Vagina (tissue), 2 donors: Measurements from ENCODE around the gene E4F1. TPM values are rescaled to one million over a fixed set of nuclear protein-coding genes. Genes with fewer than 3 reads are reported as not detected.
A peak's percentile ranks its signal among the peaks of the same experiment; 100 is the strongest.

ENCODE experiments used
- DNase-seq, 2 donors: peaks; one replicate each; pipeline ENCODE4 v3.0.0-alpha.2; 2017; ENCODE audit errors: extremely low spot score in 2 of 2
- H3K27ac ChIP-seq: fragments of 200-600 bp; sonication (generic); one replicate; pipeline ENCODE4 v1.5.1; 2019
- H3K27me3 ChIP-seq: fragments of 200-600 bp; sonication (generic); one replicate; pipeline ENCODE4 v1.5.1; 2019
- H3K36me3 ChIP-seq, 2 donors: fragments of 200-600 bp; sonication (generic); one replicate each; pipeline ENCODE4 v1.5.1; 2017 to 2019
- H3K4me1 ChIP-seq: fragments of 200-600 bp; sonication (generic); one replicate; pipeline ENCODE4 v1.5.1; 2019
- H3K4me3 ChIP-seq, 2 donors: fragments of 200-600 bp; sonication (generic); 1 replicate in 1 of 2; 2 replicates in 1 of 2; pipeline ENCODE4 v1.5.1; 2016 to 2019
- H3K9me3 ChIP-seq: fragments of 200-600 bp; sonication (generic); one replicate; pipeline ENCODE4 v1.5.1; 2019
- CTCF ChIP-seq, 3 experiments: fragments of 450-650 bp in 2 of 3; fragments of 200-600 bp in 1 of 3; sonication (generic) in 1 of 3; IDR thresholded peaks; one replicate each; pipeline ENCODE4 v1.5.1; 2017 to 2019; ENCODE audit warnings: antibody characterized with exemption in 3 of 3, mild to moderate bottlenecking in 2 of 3, moderate library complexity in 2 of 3
- POLR2A ChIP-seq, 2 donors: fragments of 450-650 bp; IDR thresholded peaks; one replicate each; pipeline ENCODE4 v1.6.1; 2017; ENCODE audit warnings: antibody characterized with exemption in 2 of 2, mild to moderate bottlenecking in 2 of 2, moderate library complexity in 2 of 2
- POLR2AphosphoS5 ChIP-seq, 2 donors: sonication (generic); formaldehyde crosslinking; IDR thresholded peaks; one replicate each; pipeline ENCODE4 v1.9.0; 2017; ENCODE audit warnings: antibody characterized with exemption in 2 of 2, mild to moderate bottlenecking in 2 of 2, low read depth in 1 of 2; ENCODE audit not compliant: insufficient read depth in 1 of 2
- intact Hi-C: fragments of 100-400 bp; cut with DNase I; formaldehyde crosslinking; loops from one replicate; pipeline ENCODE4 v1.15.1; 2023
- total RNA-seq: library from RNA; depleted of rRNA; stranded (reverse); fragments of >200 nt; gene quantifications from one replicate; pipeline ENCODE4 v1.2.3, GENCODE V29; 2016

Gene E4F1
- total RNA-seq, 1 donor from 2014 or later = 70.0 TPM

DNA sequence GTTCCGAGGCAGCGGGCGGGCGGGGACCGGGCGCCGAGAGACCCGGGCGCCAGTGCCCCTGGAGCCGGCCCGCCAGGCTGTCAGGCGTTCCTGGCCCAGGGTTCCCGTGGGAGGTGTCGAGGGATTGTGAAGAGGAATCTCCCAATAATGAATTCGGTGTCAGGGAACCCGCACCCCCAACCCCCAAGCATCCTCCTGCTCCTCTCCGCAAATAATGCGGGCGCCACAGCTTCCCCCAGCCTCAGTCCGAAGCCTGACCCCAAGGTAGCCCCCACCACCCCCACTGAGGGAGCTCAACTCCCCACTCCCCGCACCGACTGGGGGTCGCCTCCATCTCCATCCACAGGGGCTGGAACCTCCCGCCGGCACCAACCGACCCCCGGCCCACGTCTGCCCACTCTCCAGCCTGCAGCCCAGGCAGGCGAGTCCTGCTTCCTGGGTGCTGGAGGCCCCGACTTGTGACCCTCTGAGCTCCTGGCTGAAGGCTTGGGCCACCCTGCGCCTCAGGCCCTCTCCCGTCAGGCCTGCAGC lies 26.3 kb upstream of the E4F1 start:
- no peak overlapping the region for H3K27ac ChIP-seq
- H3K4me3 ChIP-seq = peak overlapping the region in 1 of 2 donors; percentile 37
- peaks cover 11% of the 10 kb centered on the region for H3K27me3 ChIP-seq
- H3K9me3 ChIP-seq = no peaks in the 10 kb centered on the region
- intact Hi-C loops = no loop called here
- no peaks in the 10 kb centered on the region for H3K36me3 ChIP-seq
- no peak for DNase-seq
- TF ChIP-seq POLR2A (IDR thresholded peaks at IDR 0.05) (no peak), CTCF (IDR thresholded peaks at IDR 0.05) (no peak), POLR2AphosphoS5 (IDR thresholded peaks at IDR 0.05; ENCODE audit: insufficient read depth in 1 of 2, low read depth in 1 of 2) (no peak)
- H3K4me1 ChIP-seq = peaks cover 18% of the 10 kb centered on the region

DNA sequence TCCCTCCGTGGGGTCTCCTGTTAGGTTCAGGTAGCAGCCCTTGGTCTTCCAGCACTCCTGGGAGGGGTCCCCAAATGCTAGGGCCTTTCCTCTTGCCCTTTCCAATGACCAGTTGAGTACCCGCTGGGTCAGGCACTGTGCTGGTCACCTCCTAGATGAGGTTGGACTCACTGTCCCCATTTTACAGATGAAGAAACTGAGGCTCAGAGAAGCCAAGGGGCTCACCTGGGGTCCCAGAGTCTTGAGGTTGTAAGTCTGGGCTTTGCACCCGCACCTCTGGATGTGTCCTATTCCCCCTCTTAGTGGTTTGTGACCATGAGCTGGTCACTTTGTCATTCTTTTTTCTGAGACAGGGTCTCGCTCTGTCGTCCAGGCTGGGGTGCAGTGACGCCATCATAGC lies 25.6 kb upstream of the E4F1 start:
- no peak for DNase-seq
- H3K27me3 ChIP-seq = peaks cover 11% of the 10 kb centered on the region

DNA sequence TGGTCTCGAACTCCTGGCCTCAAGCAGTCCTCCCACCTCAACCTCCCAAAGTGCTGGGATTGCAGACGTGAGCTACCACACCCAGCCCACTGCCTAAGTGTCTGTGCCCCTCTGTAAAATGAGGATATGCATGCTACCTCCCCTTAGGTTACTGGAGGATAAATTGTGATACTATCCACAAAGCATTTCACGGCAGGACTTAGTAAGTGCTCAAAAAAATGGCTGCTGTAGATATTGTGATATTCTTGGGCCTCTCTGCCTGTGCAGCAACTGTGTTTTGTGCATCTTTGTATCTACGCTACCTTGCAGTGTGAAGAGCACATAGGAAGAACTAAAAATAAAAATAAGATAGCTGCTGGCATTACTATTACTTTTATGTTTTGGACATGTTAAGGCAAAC lies 25.1 kb upstream of the E4F1 start:
- intact Hi-C loops = no loop called here
- no peak overlapping the region for H3K27ac ChIP-seq
- no peaks in the 10 kb centered on the region for H3K36me3 ChIP-seq
- peaks cover 11% of the 10 kb centered on the region for H3K27me3 ChIP-seq
- H3K9me3 ChIP-seq = no peaks in the 10 kb centered on the region
- no peak for TF ChIP-seq POLR2A (IDR thresholded peaks at IDR 0.05)
- no peak for TF ChIP-seq POLR2AphosphoS5 (IDR thresholded peaks at IDR 0.05; ENCODE audit: insufficient read depth in 1 of 2, low read depth in 1 of 2)
- no peak for TF ChIP-seq CTCF (IDR thresholded peaks at IDR 0.05)
- peaks cover 18% of the 10 kb centered on the region for H3K4me1 ChIP-seq
- DNase-seq = no peak
- H3K4me3 ChIP-seq = no peak overlapping the region

More for the DNA sequence above, 25.6 kb upstream of the E4F1 start:
- intact Hi-C loops = no loop called here
- no peak overlapping the region for H3K27ac ChIP-seq
- H3K4me1 ChIP-seq = peaks cover 18% of the 10 kb centered on the region
- no peaks in the 10 kb centered on the region for H3K9me3 ChIP-seq
- no peaks in the 10 kb centered on the region for H3K36me3 ChIP-seq
- no peak overlapping the region for H3K4me3 ChIP-seq
- TF ChIP-seq POLR2A (IDR thresholded peaks at IDR 0.05) (no peak), POLR2AphosphoS5 (IDR thresholded peaks at IDR 0.05; ENCODE audit: insufficient read depth in 1 of 2, low read depth in 1 of 2) (no peak), CTCF (IDR thresholded peaks at IDR 0.05) (no peak)

- no peak for DNase-seq
- TF ChIP-seq CTCF (IDR thresholded peaks at IDR 0.05) (no peak), POLR2AphosphoS5 (IDR thresholded peaks at IDR 0.05; ENCODE audit: insufficient read depth in 1 of 2, low read depth in 1 of 2) (no peak), POLR2A (IDR thresholded peaks at IDR 0.05) (no peak)
- no peaks in the 10 kb centered on the region for H3K9me3 ChIP-seq
- H3K4me3 ChIP-seq = no peak overlapping the region
- intact Hi-C loops = no loop called here
- peaks cover 18% of the 10 kb centered on the region for H3K4me1 ChIP-seq
- no peak overlapping the region for H3K27ac ChIP-seq
- no peaks in the 10 kb centered on the region for H3K36me3 ChIP-seq
- H3K27me3 ChIP-seq = peaks cover 11% of the 10 kb centered on the region
These were observed 24.3 kb upstream of the E4F1 start for GRCh38 chr16:2199095-2199494.

DNA sequence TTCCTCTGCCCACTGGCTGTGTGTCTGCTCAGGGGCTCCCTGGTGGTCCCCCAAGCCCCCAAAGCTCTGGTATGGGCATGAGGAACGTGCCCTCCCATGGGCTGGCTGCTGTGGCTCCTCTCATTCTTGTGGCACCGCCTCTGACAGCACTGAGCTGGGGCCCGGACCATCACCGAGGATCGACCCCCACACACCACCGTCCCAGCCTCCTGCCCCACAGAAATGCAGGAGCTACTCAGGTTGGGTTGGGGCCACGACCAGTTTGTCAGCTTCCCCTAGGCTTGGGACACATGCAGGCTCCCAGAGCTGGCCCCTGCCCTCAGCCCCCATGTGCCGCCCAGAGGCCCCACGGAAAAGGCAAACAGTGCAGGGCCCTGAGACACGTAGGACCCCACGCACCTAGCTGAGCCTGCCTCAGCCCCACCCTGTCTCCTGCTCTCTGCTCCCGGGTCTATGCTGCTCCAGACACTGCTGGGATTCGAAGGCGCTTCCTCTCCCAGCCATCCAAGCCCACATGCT lies 23.7 kb upstream of the E4F1 start:
- peaks cover 11% of the 10 kb centered on the region for H3K27me3 ChIP-seq
- H3K4me3 ChIP-seq = no peak overlapping the region
- H3K27ac ChIP-seq = no peak overlapping the region
- no peak for TF ChIP-seq POLR2AphosphoS5 (IDR thresholded peaks at IDR 0.05; ENCODE audit: insufficient read depth in 1 of 2, low read depth in 1 of 2)
- TF ChIP-seq CTCF (IDR thresholded peaks at IDR 0.05) = no peak
- TF ChIP-seq POLR2A (IDR thresholded peaks at IDR 0.05) = no peak
- intact Hi-C loops = no loop called here
- no peaks in the 10 kb centered on the region for H3K36me3 ChIP-seq
- peaks cover 15% of the 10 kb centered on the region for H3K4me1 ChIP-seq
- no peaks in the 10 kb centered on the region for H3K9me3 ChIP-seq
- no peak for DNase-seq
